Thyroid gland (tissue), 4 donors: ENCODE results near the gene COP1. TPM values are rescaled to one million over a fixed set of nuclear protein-coding genes. Genes with fewer than 3 reads are reported as not detected.
A peak's percentile ranks its signal among the peaks of the same experiment; 100 is the strongest.

Source experiments
- DNase-seq, 2 donors: peaks; one replicate each; pipeline ENCODE4 v3.0.0-alpha.2; 2019
- H3K27ac ChIP-seq, 3 donors: fragments of 200-600 bp; sonication (generic); 1 replicate in 2 of 3; 2 replicates in 1 of 3; pipeline ENCODE4 v1.5.1; 2016 to 2019; ENCODE audit warnings: mild to moderate bottlenecking in 1 of 3, moderate library complexity in 1 of 3
- H3K27me3 ChIP-seq: fragments of 200-600 bp; sonication (generic); one replicate; pipeline ENCODE4 v1.5.1; 2019
- H3K36me3 ChIP-seq, 2 donors: fragments of 200-600 bp; sonication (generic); one replicate each; pipeline ENCODE4 v1.5.1; 2016 to 2019
- H3K4me1 ChIP-seq, 2 donors: fragments of 200-600 bp; sonication (generic); one replicate each; pipeline ENCODE4 v1.5.1; 2017 to 2019
- H3K4me3 ChIP-seq, 3 donors: fragments of 200-600 bp; sonication (generic); replicated peaks in 1 of 3; 1 replicate in 2 of 3; 2 replicates in 1 of 3; pipeline ENCODE4 v1.5.1; 2016; ENCODE audit warnings: mild to moderate bottlenecking in 1 of 3
- H3K9me3 ChIP-seq: fragments of 200-600 bp; sonication (generic); one replicate; pipeline ENCODE4 v1.5.1; 2017
- CTCF ChIP-seq, 6 experiments: fragments of 200-600 bp in 3 of 6; fragments of 450-650 bp in 3 of 6; sonication (generic) in 3 of 6; IDR thresholded peaks; one replicate each; pipeline ENCODE4 v1.5.1; 2016 to 2019; ENCODE audit warnings: antibody characterized with exemption in 6 of 6, mild to moderate bottlenecking in 2 of 6, inconsistent platforms in 1 of 6, moderate library complexity in 1 of 6
- POLR2A ChIP-seq, 2 donors: fragments of 450-650 bp; IDR thresholded peaks; one replicate each; pipeline ENCODE4 v1.6.1; 2017; ENCODE audit warnings: antibody characterized with exemption in 2 of 2, mild to moderate bottlenecking in 2 of 2, moderate library complexity in 1 of 2
- WGBS, 2 donors: methylation state at CpG; one replicate each; pipeline ENCODE4 v1.1.5; 2017; 5-methylcytosine and 5-hydroxymethylcytosine counted together
- intact Hi-C: fragments of 100-400 bp; cut with DNase I; formaldehyde crosslinking; loops from one replicate; pipeline ENCODE4 v1.15.1; 2023
- total RNA-seq, 4 donors: library from RNA; depleted of rRNA; stranded (reverse); fragments of >200 nt; gene quantifications; one replicate each; pipeline ENCODE4 v1.2.3, GENCODE V29; 2016

Gene COP1
- total RNA-seq, 4 donors from 2014 or later = 67.8 to 116 (median 78.5) TPM

DNA sequence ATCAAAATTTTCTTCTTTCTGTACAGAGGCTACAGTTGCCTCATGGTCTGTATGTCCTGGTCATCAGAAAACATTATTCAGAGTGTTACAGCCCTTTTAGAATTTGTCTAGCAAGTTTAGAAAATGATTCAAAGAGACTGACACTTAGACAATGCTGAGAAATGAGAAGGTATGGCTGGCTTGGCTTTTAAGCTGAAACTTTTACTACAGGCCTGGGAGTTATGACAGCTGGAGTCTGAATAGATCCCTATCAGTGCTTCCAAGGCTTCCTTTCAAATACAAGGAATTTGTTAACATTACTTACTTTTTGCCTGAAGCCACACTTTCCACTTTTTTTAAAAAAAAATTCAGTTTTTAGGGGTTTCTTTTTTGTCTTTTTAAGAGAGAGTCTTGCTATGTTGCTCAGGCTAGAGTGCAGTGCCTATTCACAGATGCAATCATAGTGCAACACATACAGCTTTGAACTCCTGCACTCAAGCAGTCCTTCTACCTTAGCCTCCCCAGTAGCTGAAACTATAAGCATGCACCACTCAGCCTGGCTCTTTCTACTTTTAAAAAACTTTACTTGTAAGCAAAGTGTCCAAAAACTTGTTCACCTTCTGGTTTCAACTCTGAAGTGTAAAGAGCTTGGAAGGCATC, 10.5 kb upstream of the COP1 start:
- DNase-seq = no peak
- no peaks in the 10 kb centered on the region for H3K4me1 ChIP-seq
- no peak overlapping the region for H3K4me3 ChIP-seq
- H3K36me3 ChIP-seq = no peaks in the 10 kb centered on the region
- no peaks in the 10 kb centered on the region for H3K9me3 ChIP-seq
- intact Hi-C loops = no loop called here
- H3K27ac ChIP-seq = no peak overlapping the region
- H3K27me3 ChIP-seq = no peaks in the 10 kb centered on the region
- TF ChIP-seq POLR2A (IDR thresholded peaks at IDR 0.05) (no peak), CTCF (IDR thresholded peaks at IDR 0.05) (no peak)

DNA sequence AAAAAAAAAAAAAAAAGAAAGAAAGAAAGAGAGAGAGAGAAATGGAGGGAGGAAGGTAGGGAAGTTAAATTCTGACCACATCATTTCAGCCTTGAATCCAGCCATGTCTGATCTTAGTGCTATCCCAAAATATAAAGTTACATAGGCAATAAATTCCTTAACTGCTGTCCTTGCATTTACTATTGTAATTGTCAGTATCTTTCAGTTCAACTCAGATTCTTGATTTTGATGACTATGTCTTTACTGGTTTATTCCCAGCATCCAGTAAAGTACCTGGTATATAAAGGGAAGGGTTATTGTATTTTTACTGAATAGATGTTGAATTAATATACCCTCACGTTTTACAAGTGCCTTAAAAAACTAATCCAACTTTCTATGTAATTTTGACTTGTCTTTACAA, 8.9 kb upstream of the COP1 start:
- H3K4me1 ChIP-seq = no peaks in the 10 kb centered on the region
- no peaks in the 10 kb centered on the region for H3K27me3 ChIP-seq
- H3K36me3 ChIP-seq = no peaks in the 10 kb centered on the region
- H3K4me3 ChIP-seq = no peak overlapping the region
- DNase-seq = no peak
- no peaks in the 10 kb centered on the region for H3K9me3 ChIP-seq
- intact Hi-C loops = no loop called here
- WGBS, 2 donors = 48 to 66% methylated on average over 1 of the region's 1 CpG
- TF ChIP-seq CTCF (IDR thresholded peaks at IDR 0.05) (no peak), POLR2A (IDR thresholded peaks at IDR 0.05) (no peak)
- H3K27ac ChIP-seq = no peak overlapping the region

GRCh38 chr1:176211396-176212165, 4.5 kb upstream of the COP1 start:
- Histone ChIP-seq H3K4me1 (peaks cover 6 to 9% of the 10 kb centered on the region in 2 donors), H3K27me3 (no peaks in the 10 kb centered on the region), H3K4me3 (no peak overlapping the region), H3K9me3 (no peaks in the 10 kb centered on the region), H3K36me3 (no peaks in the 10 kb centered on the region), H3K27ac (no peak overlapping the region)
- no peak for TF ChIP-seq POLR2A (IDR thresholded peaks at IDR 0.05)
- no peak for TF ChIP-seq CTCF (IDR thresholded peaks at IDR 0.05)
- no peak for DNase-seq
- intact Hi-C loops = no loop called here
- WGBS, 2 donors = 88 to 91% methylated on average over 1 of the region's 1 CpG

DNA sequence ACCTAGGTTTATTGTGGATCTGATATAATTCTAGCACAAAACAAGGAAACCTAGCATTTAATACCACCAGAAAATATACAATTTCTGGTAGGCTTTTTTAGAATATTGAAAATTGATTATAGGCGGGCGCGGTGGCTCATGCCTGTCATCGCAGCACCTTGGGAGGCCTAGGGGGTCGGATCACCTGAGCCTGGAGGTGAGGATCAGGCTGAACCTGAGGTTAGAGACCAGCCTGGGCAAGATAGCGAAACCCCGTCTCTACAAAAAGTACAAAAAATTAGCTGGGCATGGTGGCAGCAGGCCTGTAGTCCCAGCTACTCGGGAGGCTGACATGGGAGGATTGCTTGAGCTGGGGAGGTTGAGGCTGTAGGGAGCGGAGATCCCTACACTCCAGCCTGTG, 948 bp upstream of the COP1 start:
- Histone ChIP-seq H3K27ac (peak overlapping the region in 2 of 3 donors; percentile 77 to 90), H3K4me3 (peak overlapping the region; percentile 68 to 91 (median 86)), H3K27me3 (no peaks in the 10 kb centered on the region), H3K4me1 (peaks cover 26 to 28% of the 10 kb centered on the region in 2 donors), H3K9me3 (no peaks in the 10 kb centered on the region), H3K36me3 (no peaks in the 10 kb centered on the region)
- 47 to 55% methylated on average over 9 of the region's 9 CpGs for WGBS, 2 donors
- no peak for TF ChIP-seq CTCF (IDR thresholded peaks at IDR 0.05)
- TF ChIP-seq POLR2A (IDR thresholded peaks at IDR 0.05) = no peak
- no peak for DNase-seq
- intact Hi-C loops = no loop called here
